Smooth muscle cell of the umbilical artery (primary cell): Measurements from ENCODE around the gene DKC1. TPM values are rescaled to one million over a fixed set of nuclear protein-coding genes. Genes with fewer than 3 reads are reported as not detected.

Experiments used
- total RNA-seq: library from RNA; depleted of rRNA; stranded (reverse); fragments of >200 nt; gene quantifications from 2 replicates; pipeline ENCODE4 v1.2.3, GENCODE V29; 2014

DKC1 gene
- total RNA-seq, result 36.2 and 53.6 TPM in 2 replicates

GRCh38 chrX:154762537-154763296 lies at the start of gene DKC1:
Gene DKC1 (plus strand): TSS chrX:154762864. CDS start chrX:154762966, 102 bp downstream.

DNA sequence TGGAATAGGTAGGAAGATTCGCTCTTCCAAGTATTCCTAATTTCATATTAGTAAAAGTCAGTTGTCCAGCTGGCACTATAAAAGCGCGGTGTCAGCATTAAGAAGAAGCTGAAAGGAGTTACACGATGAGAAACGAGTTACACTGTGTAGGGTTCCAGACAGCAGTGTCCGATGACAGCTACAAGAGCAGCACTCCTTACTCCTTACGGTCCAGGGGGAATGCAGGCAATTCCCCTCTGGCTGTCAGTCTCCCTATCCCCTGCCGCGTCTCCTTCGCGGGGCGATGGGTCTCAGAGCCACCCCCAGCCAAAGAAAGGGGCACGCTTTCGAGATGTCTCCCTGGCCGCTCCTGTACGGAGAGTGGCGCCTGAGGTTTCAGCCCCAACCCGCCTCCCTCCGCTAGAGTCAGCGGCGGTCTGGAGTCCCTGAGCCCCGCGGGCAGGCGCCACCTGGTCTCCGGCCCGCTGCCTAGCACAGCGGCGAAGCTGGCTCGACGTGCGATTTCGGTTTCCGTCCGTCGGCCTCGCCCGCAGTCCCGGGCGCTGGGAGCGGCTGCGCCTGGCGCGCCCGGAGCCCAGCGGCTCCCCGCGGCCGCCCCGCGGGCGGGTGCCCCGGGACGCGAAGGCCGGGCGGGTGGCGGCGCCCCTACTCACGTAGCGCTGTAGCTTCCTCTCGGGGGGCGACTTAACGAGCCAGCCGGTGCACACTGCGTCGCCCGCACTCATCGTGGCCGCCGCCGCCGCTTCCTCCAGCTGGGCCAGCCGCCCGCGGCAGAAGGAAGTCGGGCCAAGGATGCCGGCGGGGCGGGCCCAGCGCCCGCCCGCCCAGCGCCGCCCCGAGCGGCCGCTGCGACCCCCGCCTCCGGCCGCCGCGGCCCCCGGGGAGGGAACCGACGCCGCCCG lies 12.1 kb upstream of the DKC1 start, which contains the start of gene GAB3:
GAB3 (minus strand) TSS at position 777 of the 902 bp plus-strand sequence; CDS start at position 725, 52 bp downstream.

GRCh38 chrX:154804957-154805695 lies 42.5 kb downstream of the DKC1 start, which contains the start of gene MPP1:
Gene MPP1 (minus strand): TSS chrX:154805485. CDS start chrX:154805373, 112 bp downstream.

Other genes with a start within 250 kb of the DKC1 start
- 34.4 and 35.0 TPM in 2 replicates for gene FAM3A, start 246.6 kb upstream of the DKC1 start, total RNA-seq
- 52.6 and 106 TPM in 2 replicates for gene G6PD, start 216.0 kb upstream of the DKC1 start, total RNA-seq
- 13.7 TPM in 2 replicates for gene IKBKG, start 215.2 kb upstream of the DKC1 start, total RNA-seq
- not detected in 2 replicates for gene CTAG1A, start 177.7 kb upstream of the DKC1 start, total RNA-seq
- gene CTAG1B, start 143.6 kb upstream of the DKC1 start, total RNA-seq, result not detected in 2 replicates
- 0.65 and 3.3 TPM in 2 replicates for gene CTAG2, start 109.3 kb upstream of the DKC1 start, total RNA-seq
- 2.4 and 3.5 TPM in 2 replicates for gene GAB3, start 11.8 kb upstream of the DKC1 start, total RNA-seq
- gene MPP1, start 42.6 kb downstream of the DKC1 start, total RNA-seq, result 13.4 and 17.9 TPM in 2 replicates
- not detected in 2 replicates for gene SMIM9, start 71.8 kb downstream of the DKC1 start, total RNA-seq
- gene F8A1, start 123.5 kb downstream of the DKC1 start, total RNA-seq, result 1.8 and 4.6 TPM in 2 replicates